HEK293 (cell line): ENCODE measurements around the gene CSNK2A1.

Source experiments
- CTCF ChIA-PET: fragments of 350-600 bp; formaldehyde crosslinking; extraction: SDS; loops from one replicate; lab custom pipeline; 2021; ENCODE audit warnings: antibody characterized with exemption; lab: Yijun Ruan, JAX
- POLR2A ChIA-PET: fragments of 300-600 bp; formaldehyde crosslinking; extraction: SDS; loops from one replicate; lab custom pipeline; 2020; ENCODE audit warnings: antibody characterized with exemption, inconsistent platforms; lab: Yijun Ruan, JAX
- H3K27ac ChIP-seq: fragments of 200-500 bp; sonication (Bioruptor generic); 2 replicates; pipeline ENCODE4 v1.5.1; 2014; ENCODE audit warnings: low read depth, low read length, control low read depth, inconsistent platforms; ENCODE audit errors: extremely low read depth
- H3K36me3 ChIP-seq, 2 experiments: fragments of 200-500 bp in 1 of 2; sonication (Bioruptor generic) in 1 of 2; 1 replicate in 1 of 2; 2 replicates in 1 of 2; pipeline ENCODE4 v1.5.1; 2014 to 2017; ENCODE audit warnings: inconsistent platforms in 2 of 2, low read length in 2 of 2; ENCODE audit not compliant: control insufficient read depth in 2 of 2, insufficient read depth in 1 of 2
- H3K4me1 ChIP-seq: fragments of 200-500 bp; sonication (Bioruptor generic); 2 replicates; pipeline ENCODE4 v1.5.1; 2014; ENCODE audit warnings: mild to moderate bottlenecking, low read length, inconsistent platforms; ENCODE audit not compliant: control insufficient read depth, insufficient read depth
- H3K4me3 ChIP-seq: 2 replicates; pipeline ENCODE4 v1.5.1; 2011; ENCODE audit warnings: low read depth, mild to moderate bottlenecking, control low read depth, low read length, moderate library complexity
- H3K9me3 ChIP-seq: fragments of 200-500 bp; sonication (Bioruptor generic); 2 replicates; pipeline ENCODE4 v1.5.1; 2014; ENCODE audit warnings: low read depth, low read length, inconsistent platforms; ENCODE audit not compliant: control insufficient read depth, insufficient read depth
- PATZ1 ChIP-seq: fragments of 450-650 bp; formaldehyde crosslinking; IDR thresholded peaks from 2 replicates; pipeline ENCODE4 v1.5.1; 2016; ENCODE audit warnings: missing biosample characterization, missing genetic modification characterization
- ZNF18 ChIP-seq: fragments of 450-650 bp; formaldehyde crosslinking; IDR thresholded peaks from 2 replicates; pipeline ENCODE4 v1.5.1; 2016; ENCODE audit warnings: missing biosample characterization, missing genetic modification characterization
- ZNF335 ChIP-seq: fragments of 450-650 bp; formaldehyde crosslinking; conservative IDR thresholded peaks from 2 replicates; pipeline ENCODE4 v1.5.1; 2016; ENCODE audit warnings: missing biosample characterization, missing genetic modification characterization
- ZNF548 ChIP-seq: fragments of 450-650 bp; formaldehyde crosslinking; IDR thresholded peaks from 2 replicates; pipeline ENCODE4 v1.5.1; 2016; ENCODE audit warnings: missing biosample characterization, missing genetic modification characterization
- ZNF558 ChIP-seq: fragments of 450-650 bp; formaldehyde crosslinking; IDR thresholded peaks from 2 replicates; pipeline ENCODE4 v1.5.1; 2016; ENCODE audit warnings: missing biosample characterization, missing genetic modification characterization
- ZNF624 ChIP-seq: fragments of 450-650 bp; formaldehyde crosslinking; IDR thresholded peaks from 2 replicates; pipeline ENCODE4 v1.5.1; 2017; ENCODE audit warnings: missing biosample characterization, missing genetic modification characterization
- ZNF677 ChIP-seq: fragments of 450-650 bp; IDR thresholded peaks from 2 replicates; pipeline ENCODE4 v1.5.0; 2018; ENCODE audit warnings: missing biosample characterization, mild to moderate bottlenecking, missing genetic modification characterization, moderate library complexity
- ZNF707 ChIP-seq: fragments of 450-650 bp; formaldehyde crosslinking; IDR thresholded peaks from 2 replicates; pipeline ENCODE4 v1.5.1; 2016; ENCODE audit warnings: missing biosample characterization, missing genetic modification characterization
- ZNF792 ChIP-seq: fragments of 450-650 bp; formaldehyde crosslinking; IDR thresholded peaks from 2 replicates; pipeline ENCODE4 v1.5.1; 2016; ENCODE audit warnings: missing biosample characterization, missing genetic modification characterization
- TF ChIP-seq, protein P1 (sequence below): fragments of 450-650 bp; formaldehyde crosslinking; IDR thresholded peaks from 2 replicates; pipeline ENCODE4 v1.5.1; 2016; ENCODE audit warnings: missing biosample characterization, missing genetic modification characterization
- TF ChIP-seq, protein P2 (sequence below): fragments of 450-650 bp; formaldehyde crosslinking; IDR thresholded peaks from 2 replicates; pipeline ENCODE4 v1.5.1; 2016; ENCODE audit warnings: missing biosample characterization, missing genetic modification characterization
- TF ChIP-seq, protein P3 (sequence below): fragments of 450-650 bp; formaldehyde crosslinking; IDR thresholded peaks from 2 replicates; pipeline ENCODE4 v1.5.1; 2017; ENCODE audit warnings: missing biosample characterization, missing genetic modification characterization

CSNK2A1 gene

GRCh38 chr20:550611-551010 lies 7.0 kb upstream of the CSNK2A1 start (continued):
- TF ChIP-seq PATZ1 (tag by site-specific recombination) (no peak), ZNF707 (no peak), ZNF792 (tag by site-specific recombination) (no peak), ZNF558 (tag by site-specific recombination) (no peak)
- TF ChIP-seq, protein P1, sequence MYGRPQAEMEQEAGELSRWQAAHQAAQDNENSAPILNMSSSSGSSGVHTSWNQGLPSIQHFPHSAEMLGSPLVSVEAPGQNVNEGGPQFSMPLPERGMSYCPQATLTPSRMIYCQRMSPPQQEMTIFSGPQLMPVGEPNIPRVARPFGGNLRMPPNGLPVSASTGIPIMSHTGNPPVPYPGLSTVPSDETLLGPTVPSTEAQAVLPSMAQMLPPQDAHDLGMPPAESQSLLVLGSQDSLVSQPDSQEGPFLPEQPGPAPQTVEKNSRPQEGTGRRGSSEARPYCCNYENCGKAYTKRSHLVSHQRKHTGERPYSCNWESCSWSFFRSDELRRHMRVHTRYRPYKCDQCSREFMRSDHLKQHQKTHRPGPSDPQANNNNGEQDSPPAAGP (tag by site-specific recombination): no peak
- TF ChIP-seq, protein P2, sequence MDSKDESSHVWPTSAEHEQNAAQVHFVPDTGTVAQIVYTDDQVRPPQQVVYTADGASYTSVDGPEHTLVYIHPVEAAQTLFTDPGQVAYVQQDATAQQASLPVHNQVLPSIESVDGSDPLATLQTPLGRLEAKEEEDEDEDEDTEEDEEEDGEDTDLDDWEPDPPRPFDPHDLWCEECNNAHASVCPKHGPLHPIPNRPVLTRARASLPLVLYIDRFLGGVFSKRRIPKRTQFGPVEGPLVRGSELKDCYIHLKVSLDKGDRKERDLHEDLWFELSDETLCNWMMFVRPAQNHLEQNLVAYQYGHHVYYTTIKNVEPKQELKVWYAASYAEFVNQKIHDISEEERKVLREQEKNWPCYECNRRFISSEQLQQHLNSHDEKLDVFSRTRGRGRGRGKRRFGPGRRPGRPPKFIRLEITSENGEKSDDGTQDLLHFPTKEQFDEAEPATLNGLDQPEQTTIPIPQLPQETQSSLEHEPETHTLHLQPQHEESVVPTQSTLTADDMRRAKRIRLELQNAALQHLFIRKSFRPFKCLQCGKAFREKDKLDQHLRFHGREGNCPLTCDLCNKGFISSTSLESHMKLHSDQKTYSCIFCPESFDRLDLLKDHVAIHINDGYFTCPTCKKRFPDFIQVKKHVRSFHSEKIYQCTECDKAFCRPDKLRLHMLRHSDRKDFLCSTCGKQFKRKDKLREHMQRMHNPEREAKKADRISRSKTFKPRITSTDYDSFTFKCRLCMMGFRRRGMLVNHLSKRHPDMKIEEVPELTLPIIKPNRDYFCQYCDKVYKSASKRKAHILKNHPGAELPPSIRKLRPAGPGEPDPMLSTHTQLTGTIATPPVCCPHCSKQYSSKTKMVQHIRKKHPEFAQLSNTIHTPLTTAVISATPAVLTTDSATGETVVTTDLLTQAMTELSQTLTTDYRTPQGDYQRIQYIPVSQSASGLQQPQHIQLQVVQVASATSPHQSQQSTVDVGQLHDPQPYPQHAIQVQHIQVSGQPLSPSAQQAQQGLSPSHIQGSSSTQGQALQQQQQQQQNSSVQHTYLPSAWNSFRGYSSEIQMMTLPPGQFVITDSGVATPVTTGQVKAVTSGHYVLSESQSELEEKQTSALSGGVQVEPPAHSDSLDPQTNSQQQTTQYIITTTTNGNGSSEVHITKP (tag by site-specific recombination): no peak

- Histone ChIP-seq H3K27ac (no peak overlapping the region), H3K4me1 (no peaks in the 10 kb centered on the region), H3K36me3 (no peaks in the 10 kb centered on the region), H3K9me3 (no peaks in the 10 kb centered on the region), H3K4me3 (no peak overlapping the region)
- POLR2A ChIA-PET: no interaction called here
- TF ChIP-seq ZNF677 (tag by site-specific recombination) (peak; percentile 97), ZNF624 (tag by site-specific recombination) (no peak)
- CTCF ChIA-PET: interaction anchor here (2.8 kb wide), 1 partner anchor 12 kb away, joined by 12 read pairs; no protein-coding TSS in a partner anchor
Measured at GRCh38 chr20:549722-550496, 6.3 kb upstream of the CSNK2A1 start.

DNA sequence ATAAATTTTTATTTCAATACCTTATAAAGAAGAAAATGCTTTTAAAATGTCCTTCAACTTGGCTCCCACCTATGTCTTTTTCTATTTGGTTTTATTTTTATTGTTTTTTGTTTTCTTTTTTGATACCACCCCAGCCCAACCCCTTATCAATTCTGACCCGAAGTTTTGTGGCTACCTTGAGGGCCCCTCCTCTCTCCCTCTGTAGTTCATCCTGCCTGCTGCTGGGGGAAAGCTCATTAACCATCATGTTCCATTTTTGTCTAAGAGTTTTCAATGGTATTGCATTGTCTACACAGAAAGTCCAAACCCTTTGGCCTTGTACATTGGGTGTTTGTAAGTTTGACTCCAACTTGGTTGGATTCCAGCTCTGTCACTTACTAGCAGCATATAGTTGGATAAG lies 5.3 kb upstream of the CSNK2A1 start:
- H3K4me3 ChIP-seq: no peak overlapping the region
- POLR2A ChIA-PET: no interaction called here
- no peak overlapping the region for H3K27ac ChIP-seq
- 0 out of 2 replicates have a peak, but pooled peaks cover 2% of the 10 kb centered on the region for H3K4me1 ChIP-seq
- no peaks in the 10 kb centered on the region for H3K36me3 ChIP-seq
- CTCF ChIA-PET: interaction anchor here (1.7 kb wide), 1 partner anchor 97 kb away, joined by 5 read pairs; no protein-coding TSS in a partner anchor
- TF ChIP-seq ZNF335 (tag by site-specific recombination) (0 out of 2 replicates have a peak, but pooled peaks have one; percentile 0), ZNF548 (tag by site-specific recombination) (no peak), ZNF18 (no peak)
- TF ChIP-seq, protein P3, sequence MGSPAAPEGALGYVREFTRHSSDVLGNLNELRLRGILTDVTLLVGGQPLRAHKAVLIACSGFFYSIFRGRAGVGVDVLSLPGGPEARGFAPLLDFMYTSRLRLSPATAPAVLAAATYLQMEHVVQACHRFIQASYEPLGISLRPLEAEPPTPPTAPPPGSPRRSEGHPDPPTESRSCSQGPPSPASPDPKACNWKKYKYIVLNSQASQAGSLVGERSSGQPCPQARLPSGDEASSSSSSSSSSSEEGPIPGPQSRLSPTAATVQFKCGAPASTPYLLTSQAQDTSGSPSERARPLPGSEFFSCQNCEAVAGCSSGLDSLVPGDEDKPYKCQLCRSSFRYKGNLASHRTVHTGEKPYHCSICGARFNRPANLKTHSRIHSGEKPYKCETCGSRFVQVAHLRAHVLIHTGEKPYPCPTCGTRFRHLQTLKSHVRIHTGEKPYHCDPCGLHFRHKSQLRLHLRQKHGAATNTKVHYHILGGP (tag by site-specific recombination): no peak
- TF ChIP-seq, all 188 proteins: peak for 1
- no peaks in the 10 kb centered on the region for H3K9me3 ChIP-seq
